Fibroblast of the aortic adventitia (primary cell): ENCODE results near the gene DENND1C. TPM values are rescaled to one million over a fixed set of nuclear protein-coding genes. Genes with fewer than 3 reads are reported as not detected.

ENCODE experiments used
- DNase-seq: peaks from one replicate; pipeline ENCODE4 v3.0.0-alpha.2; 2010; ENCODE audit warnings: low read depth
- H3K4me3 ChIP-seq: 2 replicates; pipeline ENCODE4 v1.5.1; 2011; ENCODE audit warnings: low read depth, mild to moderate bottlenecking, control low read depth, low read length, moderate library complexity
- CTCF ChIP-seq: IDR thresholded peaks from 2 replicates; pipeline ENCODE4 v1.5.1; 2011; ENCODE audit warnings: mild to moderate bottlenecking, low read length, control low read depth, inconsistent platforms; ENCODE audit not compliant: insufficient read depth
- total RNA-seq: library from RNA; depleted of rRNA; stranded (reverse); fragments of >200 nt; gene quantifications from 2 replicates; pipeline ENCODE4 v1.2.3, GENCODE V29; 2012; ENCODE audit warnings: low replicate concordance

The DENND1C gene
- total RNA-seq, 1 donor = not detected

DNA sequence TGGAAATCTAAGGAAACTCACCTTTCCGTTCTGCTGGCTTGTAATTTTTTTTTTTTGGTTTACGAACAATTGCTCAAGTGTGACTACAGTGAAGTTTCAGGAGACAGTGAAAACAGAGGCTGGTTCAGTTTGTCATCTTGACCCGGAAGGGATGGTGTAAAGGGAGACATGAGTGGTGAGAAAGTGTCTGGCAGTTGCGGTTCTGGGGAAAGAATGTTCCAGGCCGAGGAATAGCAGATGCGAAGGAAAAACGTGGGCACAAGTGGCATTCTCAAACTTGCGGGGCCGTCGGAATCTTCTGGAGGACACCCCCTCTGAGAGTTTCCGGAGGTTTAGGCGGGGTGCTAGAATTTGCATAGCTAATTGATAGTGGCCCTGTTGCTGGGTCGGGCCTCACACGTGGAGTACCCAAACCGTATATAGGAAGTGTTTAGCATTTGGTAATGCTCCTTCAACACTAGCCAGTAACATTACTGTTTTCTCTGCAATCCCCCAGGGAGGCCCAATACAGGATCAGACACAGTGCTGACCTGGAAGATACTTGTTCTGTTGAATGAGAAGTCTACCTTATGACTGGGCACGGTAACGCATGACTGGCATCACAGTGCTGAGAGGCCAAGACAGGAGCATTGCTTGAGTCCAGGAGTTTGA lies 46.4 kb upstream of the DENND1C start:
- TF ChIP-seq CTCF = no peak
- no peak overlapping the region for H3K4me3 ChIP-seq
- DNase-seq = no peak

DNA sequence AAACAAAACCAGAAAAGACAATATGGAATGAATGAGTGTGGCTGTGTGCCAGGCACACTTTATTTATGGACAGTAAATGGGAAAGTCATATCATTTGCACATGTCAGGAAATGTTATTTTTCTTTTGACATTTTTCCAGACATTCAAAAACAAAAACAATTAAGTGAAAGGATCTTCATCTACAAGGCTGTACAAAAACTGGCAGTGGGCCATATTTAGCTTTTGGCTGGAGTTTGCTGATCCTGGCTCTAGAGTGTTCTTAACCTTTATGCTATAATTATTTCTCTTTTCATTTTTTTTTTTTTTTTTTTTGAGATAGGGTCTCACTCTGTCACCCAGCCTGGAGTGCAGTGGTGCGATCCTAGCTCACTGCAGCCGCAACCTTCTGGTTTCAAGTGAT lies 42.7 kb upstream of the DENND1C start:
- H3K4me3 ChIP-seq = no peak overlapping the region
- peak; percentile 9 for DNase-seq
- no peak for TF ChIP-seq CTCF

DNA sequence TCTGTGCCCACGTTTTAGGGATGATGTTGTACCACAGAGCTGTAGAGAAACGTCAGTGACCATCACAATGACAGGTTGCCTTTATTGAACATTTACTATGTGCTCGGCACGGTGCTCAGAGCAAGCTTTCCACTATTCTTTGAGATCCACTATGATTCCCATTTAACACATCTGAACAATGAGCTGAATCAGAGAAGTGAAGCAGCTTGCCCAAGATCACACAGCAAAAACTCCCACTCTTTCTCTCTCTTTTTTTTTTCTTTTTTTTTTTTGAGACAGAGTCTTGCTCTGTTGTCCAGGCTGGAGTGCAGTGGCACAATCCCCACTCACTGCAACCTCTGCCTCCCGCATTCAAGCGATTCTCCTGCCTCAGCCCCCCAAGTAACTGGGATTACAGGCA lies 41.1 kb upstream of the DENND1C start:
- H3K4me3 ChIP-seq = no peak overlapping the region
- DNase-seq = no peak
- TF ChIP-seq CTCF = no peak

DNA sequence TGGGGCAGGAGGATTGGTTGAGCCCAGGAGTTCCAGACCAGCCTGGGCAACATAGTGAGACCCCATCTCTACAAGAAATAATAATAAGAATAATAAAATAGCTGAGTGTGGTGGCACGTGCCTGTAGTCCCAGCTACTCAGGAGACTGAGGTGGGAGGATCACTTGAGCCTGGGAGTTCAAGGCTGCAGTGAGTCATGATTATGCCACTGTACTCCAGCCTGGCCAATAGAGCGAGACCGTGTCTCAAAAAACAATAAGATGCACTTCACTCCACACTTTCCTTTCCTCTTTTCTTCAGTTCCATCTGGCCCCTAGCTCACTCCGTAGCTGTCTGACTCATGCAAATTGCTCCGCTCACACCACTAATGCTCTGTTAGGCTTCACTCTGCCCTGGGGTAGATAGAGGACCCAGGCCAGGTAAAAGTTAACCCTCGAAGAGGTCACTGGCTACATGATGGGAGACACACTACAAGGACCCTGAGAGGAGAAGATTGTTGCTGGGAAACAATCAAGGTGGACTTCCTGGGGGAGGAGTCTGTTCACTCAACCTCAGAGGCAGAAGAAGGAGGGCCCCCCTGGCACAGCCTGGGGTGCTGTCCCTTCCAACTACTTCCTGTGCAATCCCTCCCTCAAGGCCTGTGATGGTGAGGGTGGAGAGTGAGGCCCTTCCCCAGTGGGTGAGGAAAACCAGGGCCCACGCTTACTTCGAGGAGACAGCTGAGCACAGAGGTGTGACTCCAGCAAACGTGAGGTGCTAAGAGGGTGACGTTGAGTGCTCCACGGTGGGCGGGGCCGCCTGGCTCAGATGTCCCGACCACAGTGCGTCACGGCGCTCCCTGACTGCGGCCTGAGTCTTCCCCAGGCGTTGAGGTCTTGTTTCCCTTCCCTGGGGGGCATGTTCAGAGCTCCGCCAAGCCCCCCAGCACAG lies 40.4 kb upstream of the DENND1C start:
- peak; percentile 15 for DNase-seq
- no peak overlapping the region for H3K4me3 ChIP-seq
- no peak for TF ChIP-seq CTCF

DNA sequence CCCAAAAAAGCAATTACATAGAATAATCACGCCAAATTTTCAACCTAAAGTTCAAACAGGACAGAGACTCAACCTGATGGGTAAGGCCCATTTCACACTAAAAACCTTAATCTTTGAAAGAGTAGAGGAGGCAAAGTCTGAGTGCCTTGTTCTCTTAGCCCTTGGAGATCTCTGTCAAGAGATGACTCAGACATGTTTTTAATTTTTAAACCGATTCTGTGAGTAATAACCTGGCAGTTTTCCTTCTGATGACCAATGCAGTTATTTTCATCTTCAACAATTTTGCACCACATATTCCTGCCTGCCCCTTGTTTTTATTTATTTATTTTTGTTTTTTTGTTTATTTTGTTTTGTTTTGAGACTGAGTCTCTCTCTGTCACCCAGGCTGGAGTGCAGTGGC lies 37.7 kb upstream of the DENND1C start:
- DNase-seq = peak; percentile 88
- no peak for TF ChIP-seq CTCF
- no peak overlapping the region for H3K4me3 ChIP-seq

DNA sequence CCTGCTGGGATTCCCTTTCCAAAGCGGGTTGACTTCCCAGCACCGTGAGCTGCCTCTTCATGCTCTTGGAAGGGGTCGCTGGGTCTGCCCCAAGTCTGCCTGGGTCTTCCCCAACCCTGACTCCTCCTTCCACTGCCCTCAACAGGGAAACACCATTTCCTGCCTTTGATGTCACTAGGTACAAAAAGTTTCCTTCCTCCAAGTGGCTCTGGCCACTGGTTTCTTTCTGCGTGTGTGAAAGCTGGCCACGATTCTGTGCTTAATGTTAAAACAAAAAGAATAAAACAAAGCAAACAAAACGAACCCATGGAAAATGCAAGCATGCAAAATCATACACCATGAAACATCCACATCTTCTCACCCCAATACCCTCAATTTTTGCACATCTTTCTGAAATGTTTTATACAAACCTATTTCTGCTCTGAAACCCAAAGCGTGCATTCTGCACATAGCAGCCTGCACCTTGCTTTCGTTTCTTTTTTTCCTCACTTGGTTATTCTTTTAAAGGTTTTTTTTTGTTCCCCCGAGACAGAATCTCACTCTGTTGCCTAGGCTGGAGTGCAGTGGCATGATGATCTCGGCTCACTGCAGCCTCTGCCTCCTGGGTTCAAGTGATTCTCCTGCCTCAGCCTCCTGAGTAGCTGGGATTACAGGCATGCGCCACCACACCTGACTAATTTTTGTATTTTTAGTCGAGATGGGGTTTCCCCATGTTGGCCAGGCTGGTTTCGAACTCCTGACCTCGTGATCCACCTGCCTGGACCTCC lies 36.7 kb upstream of the DENND1C start:
- no peak for DNase-seq
- no peak overlapping the region for H3K4me3 ChIP-seq
- no peak for TF ChIP-seq CTCF
